Measurements from ENCODE around the gene PPP1R14C.
"Not testable (repeated sequence)": the region's sequence is repeated elsewhere in the genome, so short reads cannot be mapped to it uniquely, and the experiment has no call there.

Gene PPP1R14C

DNA sequence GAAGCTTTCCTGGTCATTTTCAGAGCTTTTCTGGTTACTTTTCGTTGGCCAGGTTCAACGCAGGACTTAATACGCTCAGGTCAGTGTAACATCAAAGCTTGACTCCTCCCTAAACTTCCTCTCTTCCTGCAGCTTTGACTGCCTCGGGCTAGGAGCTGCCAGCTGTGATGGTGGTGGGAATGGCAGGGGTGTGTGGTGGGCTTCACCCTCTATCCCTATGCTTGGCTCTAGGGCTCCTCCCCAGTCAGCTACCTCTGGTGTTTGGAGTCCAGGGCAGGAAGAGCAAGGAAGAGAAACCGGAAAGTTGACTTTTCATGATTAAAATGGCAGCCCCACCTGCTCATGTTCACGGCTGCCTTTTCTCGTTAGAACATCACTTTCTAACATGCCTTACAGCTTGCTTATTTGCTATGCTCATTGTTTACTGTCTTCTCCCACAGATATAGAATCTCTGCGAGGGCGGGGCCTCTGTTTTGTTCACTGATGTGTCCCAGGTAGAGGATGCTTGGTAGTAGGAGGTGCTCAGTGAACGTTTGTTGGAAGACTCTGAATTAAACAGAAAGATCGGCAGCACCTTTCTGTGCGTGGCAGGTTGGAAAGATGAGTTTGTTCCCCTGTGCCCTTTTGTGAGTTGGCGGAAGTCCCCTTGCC lies 16.1 kb upstream of the PPP1R14C start:
- H3K27me3 ChIP-seq (replicated peaks; ENCODE audit: control insufficient read depth, insufficient read depth, low read length) = peaks cover 2% of the 10 kb centered on the region; the same call in 1 of the 2 replicates
- TF ChIP-seq, protein P1, sequence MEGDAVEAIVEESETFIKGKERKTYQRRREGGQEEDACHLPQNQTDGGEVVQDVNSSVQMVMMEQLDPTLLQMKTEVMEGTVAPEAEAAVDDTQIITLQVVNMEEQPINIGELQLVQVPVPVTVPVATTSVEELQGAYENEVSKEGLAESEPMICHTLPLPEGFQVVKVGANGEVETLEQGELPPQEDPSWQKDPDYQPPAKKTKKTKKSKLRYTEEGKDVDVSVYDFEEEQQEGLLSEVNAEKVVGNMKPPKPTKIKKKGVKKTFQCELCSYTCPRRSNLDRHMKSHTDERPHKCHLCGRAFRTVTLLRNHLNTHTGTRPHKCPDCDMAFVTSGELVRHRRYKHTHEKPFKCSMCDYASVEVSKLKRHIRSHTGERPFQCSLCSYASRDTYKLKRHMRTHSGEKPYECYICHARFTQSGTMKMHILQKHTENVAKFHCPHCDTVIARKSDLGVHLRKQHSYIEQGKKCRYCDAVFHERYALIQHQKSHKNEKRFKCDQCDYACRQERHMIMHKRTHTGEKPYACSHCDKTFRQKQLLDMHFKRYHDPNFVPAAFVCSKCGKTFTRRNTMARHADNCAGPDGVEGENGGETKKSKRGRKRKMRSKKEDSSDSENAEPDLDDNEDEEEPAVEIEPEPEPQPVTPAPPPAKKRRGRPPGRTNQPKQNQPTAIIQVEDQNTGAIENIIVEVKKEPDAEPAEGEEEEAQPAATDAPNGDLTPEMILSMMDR (IDR thresholded peaks at IDR 0.05; ENCODE audit: insufficient read depth, low read length, poor library complexity, severe bottlenecking) = no peak
- no peak overlapping the region for H3K4me3 ChIP-seq (replicated peaks; ENCODE audit: low read depth, low read length)
- no peak for DNase-seq (ENCODE audit: extremely low read depth, insufficient read length)
- H3K36me3 ChIP-seq (ENCODE audit: control insufficient read depth, insufficient read depth, low read length) = no peaks in the 10 kb centered on the region

DNA sequence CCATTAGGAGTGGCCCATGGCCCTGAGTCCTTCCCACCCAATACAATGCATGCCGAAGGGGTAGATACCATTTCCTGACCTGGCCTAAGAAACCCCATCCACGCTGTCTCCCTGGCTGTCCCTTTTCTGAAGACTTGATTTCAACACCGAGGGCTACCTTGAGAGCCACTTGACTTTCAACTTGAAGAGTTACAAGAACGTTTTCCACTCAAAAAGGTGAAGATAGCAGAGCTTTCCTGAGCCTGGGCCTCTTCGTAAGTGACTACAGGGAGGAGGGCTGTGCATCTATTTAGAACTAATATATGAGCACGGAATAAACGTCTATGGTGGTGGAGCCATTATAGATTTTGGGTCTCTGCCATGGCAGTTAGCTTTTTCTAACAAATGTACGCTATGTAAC lies 14.4 kb upstream of the PPP1R14C start:
- Histone ChIP-seq H3K36me3 (ENCODE audit: control insufficient read depth, insufficient read depth, low read length) (no peaks in the 10 kb centered on the region), H3K27me3 (replicated peaks; ENCODE audit: control insufficient read depth, insufficient read depth, low read length) (peaks cover 2% of the 10 kb centered on the region; the same call in 1 of the 2 replicates), H3K4me3 (replicated peaks; ENCODE audit: low read depth, low read length) (no peak overlapping the region)
- no peak for DNase-seq (ENCODE audit: extremely low read depth, insufficient read length)
- TF ChIP-seq, protein P1 (IDR thresholded peaks at IDR 0.05; ENCODE audit: insufficient read depth, low read length, poor library complexity, severe bottlenecking) = no peak

DNA sequence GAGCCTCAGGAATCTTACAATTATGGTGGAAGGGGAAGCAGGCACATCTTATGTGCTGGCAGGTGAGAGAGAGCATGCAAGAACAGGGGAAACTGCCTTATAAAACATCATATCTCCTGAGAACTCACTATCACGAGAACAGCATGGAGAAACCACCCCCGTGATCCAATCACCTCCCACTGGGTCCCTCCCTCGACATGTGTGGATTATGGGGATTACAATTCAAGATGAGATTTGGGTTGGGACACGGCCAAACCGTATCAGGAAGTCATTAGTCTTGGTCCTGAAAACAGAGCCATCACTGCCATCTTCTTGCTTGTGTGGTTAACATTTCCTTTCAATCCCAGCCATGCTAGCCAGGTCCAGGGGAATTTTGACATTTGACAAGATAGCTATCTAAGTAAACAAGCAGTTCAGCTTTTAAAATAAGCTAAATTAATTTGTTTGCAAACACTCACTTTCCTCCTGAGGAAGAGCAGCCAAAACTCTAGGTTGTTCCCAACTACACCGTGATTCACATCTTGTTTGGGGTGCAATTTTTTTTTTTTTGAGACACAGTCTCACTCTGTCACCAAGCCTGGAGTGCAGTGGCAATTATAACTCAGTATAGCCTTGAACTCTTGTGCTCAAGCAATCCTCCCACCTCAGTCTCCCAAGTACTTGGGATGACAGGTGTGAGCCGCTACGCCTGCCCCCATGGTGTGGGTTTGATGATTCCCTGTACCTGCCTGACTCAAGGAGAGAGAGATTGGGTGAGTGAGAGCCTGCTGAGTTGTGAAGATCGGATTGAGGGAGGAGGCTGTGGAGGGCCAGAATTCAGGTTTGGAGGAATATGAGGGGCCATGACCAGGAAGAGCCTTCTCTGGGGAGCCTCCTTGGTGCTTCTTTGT lies 13.0 kb upstream of the PPP1R14C start:
- Histone ChIP-seq H3K4me3 (replicated peaks; ENCODE audit: low read depth, low read length) (no peak overlapping the region), H3K36me3 (ENCODE audit: control insufficient read depth, insufficient read depth, low read length) (no peaks in the 10 kb centered on the region), H3K27me3 (replicated peaks; ENCODE audit: control insufficient read depth, insufficient read depth, low read length) (peaks cover 2% of the 10 kb centered on the region; the same call in 1 of the 2 replicates)
- DNase-seq (ENCODE audit: extremely low read depth, insufficient read length) = no peak
- TF ChIP-seq, protein P1 (IDR thresholded peaks at IDR 0.05; ENCODE audit: insufficient read depth, low read length, poor library complexity, severe bottlenecking) = no peak

DNA sequence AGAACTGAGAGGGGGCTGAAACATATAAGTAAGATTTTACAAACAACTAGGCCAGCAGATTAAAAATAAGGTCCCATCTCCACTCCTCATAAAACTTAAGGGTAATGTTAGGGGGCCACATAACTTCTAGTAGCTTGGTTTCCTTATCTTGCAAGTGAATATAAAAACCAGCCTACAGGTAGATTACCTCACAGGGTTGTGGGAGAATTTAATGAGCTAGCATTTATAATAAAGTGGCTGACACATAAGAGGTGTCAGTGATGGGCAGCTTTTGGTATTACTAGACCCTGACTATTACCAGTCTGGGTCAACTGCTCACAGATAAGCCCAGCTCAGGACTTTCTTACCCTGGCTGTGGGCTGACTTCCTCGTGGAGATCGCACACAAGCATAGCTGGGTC lies 9.2 kb upstream of the PPP1R14C start:
- TF ChIP-seq, protein P1 (IDR thresholded peaks at IDR 0.05; ENCODE audit: insufficient read depth, low read length, poor library complexity, severe bottlenecking) = no peak
- no peaks in the 10 kb centered on the region for H3K36me3 ChIP-seq (ENCODE audit: control insufficient read depth, insufficient read depth, low read length)
- DNase-seq (ENCODE audit: extremely low read depth, insufficient read length) = no peak
- peaks cover 2% of the 10 kb centered on the region; the same call in 1 of the 2 replicates for H3K27me3 ChIP-seq (replicated peaks; ENCODE audit: control insufficient read depth, insufficient read depth, low read length)
- no peak overlapping the region for H3K4me3 ChIP-seq (replicated peaks; ENCODE audit: low read depth, low read length)

DNA sequence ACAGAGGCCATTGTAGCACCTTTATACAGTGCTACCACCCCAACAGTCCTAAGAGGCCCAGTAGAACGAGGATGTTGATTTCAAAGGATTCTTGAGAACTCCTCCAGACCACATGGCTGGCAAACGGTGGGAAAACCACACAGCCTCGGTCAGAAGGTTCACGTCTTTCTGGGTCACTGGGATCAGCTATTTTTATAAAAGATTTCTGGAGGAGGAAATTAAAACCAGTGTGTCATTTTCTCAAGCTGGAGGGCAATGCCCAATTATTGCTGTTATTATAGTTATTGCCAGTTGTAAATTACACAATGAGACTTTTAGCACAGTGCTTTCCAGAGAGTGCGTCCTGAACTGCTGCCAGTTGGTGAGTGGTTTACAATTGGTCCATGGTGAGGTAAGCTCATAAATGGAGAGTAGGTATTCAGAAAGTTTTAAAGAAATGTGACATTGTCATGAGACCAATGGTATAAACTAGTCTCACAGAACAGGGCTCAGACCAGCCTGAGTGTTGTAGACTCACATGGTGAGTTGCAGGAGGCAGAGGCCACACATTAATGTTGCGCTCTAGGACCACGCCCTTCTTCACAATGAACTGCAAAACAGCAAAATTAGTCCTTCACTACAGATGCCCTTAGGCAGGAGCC lies 8.4 kb upstream of the PPP1R14C start:
- no peak overlapping the region for H3K4me3 ChIP-seq (replicated peaks; ENCODE audit: low read depth, low read length)
- TF ChIP-seq, protein P1 (IDR thresholded peaks at IDR 0.05; ENCODE audit: insufficient read depth, low read length, poor library complexity, severe bottlenecking) = no peak
- H3K27me3 ChIP-seq (replicated peaks; ENCODE audit: control insufficient read depth, insufficient read depth, low read length) = peaks cover 2% of the 10 kb centered on the region; the same call in 1 of the 2 replicates
- DNase-seq (ENCODE audit: extremely low read depth, insufficient read length) = no peak
- no peaks in the 10 kb centered on the region for H3K36me3 ChIP-seq (ENCODE audit: control insufficient read depth, insufficient read depth, low read length)

DNA sequence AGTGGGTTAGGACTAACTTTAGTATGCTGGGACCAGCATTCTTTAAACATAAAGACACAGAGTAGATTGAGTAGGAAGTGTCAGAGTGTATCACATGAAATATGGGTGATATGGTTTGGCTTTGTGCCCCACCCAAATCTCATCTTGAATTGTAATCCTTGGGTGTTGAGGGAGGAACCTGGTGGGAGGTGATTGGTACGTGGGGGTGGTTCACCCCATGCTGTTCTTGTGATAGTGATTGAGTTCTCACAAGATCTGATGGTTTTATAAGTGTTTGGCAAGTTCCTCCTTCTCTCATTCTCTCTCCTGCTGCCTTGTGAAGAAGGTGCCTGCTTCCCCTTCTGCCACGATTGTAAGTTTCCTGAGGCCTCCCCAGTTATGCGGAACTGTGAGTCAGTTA lies 5.1 kb upstream of the PPP1R14C start:
- not testable (repeated sequence) for H3K4me3 ChIP-seq (replicated peaks; ENCODE audit: low read depth, low read length); H3K36me3 ChIP-seq (ENCODE audit: control insufficient read depth, insufficient read depth, low read length); H3K27me3 ChIP-seq (replicated peaks; ENCODE audit: control insufficient read depth, insufficient read depth, low read length); DNase-seq (ENCODE audit: extremely low read depth, insufficient read length)
